Breast epithelium (tissue), 4 donors: ENCODE data around the gene TUBA1A. TPM values are rescaled to one million over a fixed set of nuclear protein-coding genes. Genes with fewer than 3 reads are reported as not detected.

Experiments
- DNase-seq, 2 donors: peaks; one replicate each; pipeline ENCODE4 v3.0.0-alpha.2; 2019; ENCODE audit warnings: low spot score in 2 of 2
- H3K27ac ChIP-seq, 2 donors: fragments of 200-600 bp; sonication (generic) in 1 of 2; one replicate each; pipeline ENCODE4 v1.5.1; 2016 to 2019; ENCODE audit warnings: mild to moderate bottlenecking in 1 of 2
- H3K27me3 ChIP-seq, 2 donors: fragments of 200-600 bp; sonication (generic) in 1 of 2; one replicate each; pipeline versions ENCODE4 v1.5.1 to v1.6.0; 2017 to 2019; ENCODE audit warnings: control low read depth in 1 of 2, mild to moderate bottlenecking in 1 of 2
- H3K36me3 ChIP-seq: fragments of 200-600 bp; one replicate; pipeline ENCODE4 v1.5.1; 2019
- H3K4me1 ChIP-seq, 2 donors: fragments of 200-600 bp; sonication (generic); one replicate each; pipeline ENCODE4 v1.5.1; 2016 to 2019; ENCODE audit warnings: control low read depth in 1 of 2
- H3K4me3 ChIP-seq, 3 donors: fragments of 200-600 bp; sonication (generic); 1 replicate in 2 of 3; 2 replicates in 1 of 3; pipeline ENCODE4 v1.5.1; 2016 to 2019; ENCODE audit warnings: mild to moderate bottlenecking in 3 of 3, moderate library complexity in 2 of 3
- H3K9me3 ChIP-seq, 2 donors: fragments of 200-600 bp; sonication (generic) in 1 of 2; one replicate each; pipeline ENCODE4 v1.5.1; 2016 to 2019; ENCODE audit warnings: control low read depth in 1 of 2
- CTCF ChIP-seq, 3 donors: fragments of 450-650 bp; IDR thresholded peaks; one replicate each; pipeline ENCODE4 v1.5.1; 2016 to 2017; ENCODE audit warnings: antibody characterized with exemption in 3 of 3, mild to moderate bottlenecking in 3 of 3, moderate library complexity in 3 of 3
- POLR2A ChIP-seq: fragments of 450-650 bp; IDR thresholded peaks from one replicate; pipeline ENCODE4 v1.6.1; 2016; ENCODE audit warnings: antibody characterized with exemption, mild to moderate bottlenecking, moderate library complexity
- POLR2AphosphoS5 ChIP-seq, 3 donors: sonication (generic); formaldehyde crosslinking; IDR thresholded peaks; one replicate each; pipeline ENCODE4 v1.6.1; 2017; ENCODE audit warnings: antibody characterized with exemption in 3 of 3
- intact Hi-C: fragments of 100-400 bp; cut with DNase I; formaldehyde crosslinking; loops from one replicate; pipeline ENCODE4 v1.15.1; 2023; ENCODE audit warnings: low total_unique reads
- total RNA-seq, 3 donors: library from RNA; depleted of rRNA; stranded (reverse); fragments of >200 nt; gene quantifications; one replicate each; pipeline ENCODE4 v1.1.0, GENCODE V29; 2016

TUBA1A gene
- total RNA-seq, 3 donors from 2014 or later, result 133 to 215 (median 150) TPM

GRCh38 chr12:49160399-49160798, 28.5 kb downstream of the TUBA1A start:
- Histone ChIP-seq H3K4me3 (no peak overlapping the region), H3K27me3 (no peaks in the 10 kb centered on the region), H3K36me3 (no peaks in the 10 kb centered on the region), H3K27ac (no peak overlapping the region), H3K4me1 (no peaks in the 10 kb centered on the region), H3K9me3 (no peaks in the 10 kb centered on the region)
- no peak for DNase-seq
- intact Hi-C loops, result no loop called here
- TF ChIP-seq POLR2A (no peak), CTCF (IDR thresholded peaks at IDR 0.05) (no peak), POLR2AphosphoS5 (IDR thresholded peaks at IDR 0.05) (no peak)

- intact Hi-C loops, result no loop called here
- no peaks in the 10 kb centered on the region for H3K9me3 ChIP-seq
- H3K4me1 ChIP-seq, result no peaks in the 10 kb centered on the region
- TF ChIP-seq CTCF (IDR thresholded peaks at IDR 0.05) (no peak), POLR2A (no peak), POLR2AphosphoS5 (IDR thresholded peaks at IDR 0.05) (no peak)
- H3K4me3 ChIP-seq, result no peak overlapping the region
- no peak overlapping the region for H3K27ac ChIP-seq
- H3K36me3 ChIP-seq, result no peaks in the 10 kb centered on the region
- no peak for DNase-seq
- no peaks in the 10 kb centered on the region for H3K27me3 ChIP-seq
These were observed 34.7 kb downstream of the TUBA1A start for GRCh38 chr12:49154221-49154620.

GRCh38 chr12:49147384-49147783, 41.5 kb downstream of the TUBA1A start:
- Histone ChIP-seq H3K9me3 (no peaks in the 10 kb centered on the region), H3K27ac (no peak overlapping the region), H3K4me3 (no peak overlapping the region), H3K4me1 (no peaks in the 10 kb centered on the region), H3K27me3 (no peaks in the 10 kb centered on the region), H3K36me3 (no peaks in the 10 kb centered on the region)
- DNase-seq, result no peak
- intact Hi-C loops, result no loop called here
- no peak for TF ChIP-seq POLR2A
- no peak for TF ChIP-seq CTCF (IDR thresholded peaks at IDR 0.05)
- no peak for TF ChIP-seq POLR2AphosphoS5 (IDR thresholded peaks at IDR 0.05)

GRCh38 chr12:49146406-49146805, 42.5 kb downstream of the TUBA1A start:
- Histone ChIP-seq H3K9me3 (no peaks in the 10 kb centered on the region), H3K27ac (no peak overlapping the region), H3K27me3 (no peaks in the 10 kb centered on the region), H3K4me3 (no peak overlapping the region), H3K4me1 (no peaks in the 10 kb centered on the region), H3K36me3 (no peaks in the 10 kb centered on the region)
- DNase-seq, result no peak
- TF ChIP-seq POLR2A (no peak), CTCF (IDR thresholded peaks at IDR 0.05) (no peak), POLR2AphosphoS5 (IDR thresholded peaks at IDR 0.05) (no peak)
- intact Hi-C loops, result no loop called here

GRCh38 chr12:49144384-49144783, 44.5 kb downstream of the TUBA1A start:
- Histone ChIP-seq H3K9me3 (no peaks in the 10 kb centered on the region), H3K27ac (no peak overlapping the region), H3K27me3 (no peaks in the 10 kb centered on the region), H3K36me3 (no peaks in the 10 kb centered on the region), H3K4me1 (no peaks in the 10 kb centered on the region), H3K4me3 (no peak overlapping the region)
- intact Hi-C loops, result no loop called here
- no peak for DNase-seq
- TF ChIP-seq POLR2A (no peak), CTCF (IDR thresholded peaks at IDR 0.05) (no peak), POLR2AphosphoS5 (IDR thresholded peaks at IDR 0.05) (no peak)
